ENCODE results near the gene ZNF470. TPM values are rescaled to one million over a fixed set of nuclear protein-coding genes. Genes with fewer than 3 reads are reported as not detected.

Gene ZNF470
- total and polyA plus RNA-seq, 2 of the 13 experiments (the other 11 are each of a cell fraction or from before 2014, with no cell fraction given) = not detected

GRCh38 chr19:56594783-56595547 lies 27.7 kb downstream of the ZNF470 start, which contains the start of gene ZNF71 (continued):
- TF ChIP-seq ZFY (CRISPR knock-in tag; IDR thresholded peaks at IDR 0.05) (peak; percentile 97), ZNF232 (CRISPR knock-in tag; IDR thresholded peaks at IDR 0.05; ENCODE audit: borderline replicate concordance) (no peak; the same call in 1 of the 2 replicates), LCORL (IDR thresholded peaks at IDR 0.05) (no peak), LCORL (CRISPR knock-in tag; IDR thresholded peaks at IDR 0.05) (peak; percentile 39), HCFC1 (IDR thresholded peaks at IDR 0.05; ENCODE audit: low read depth, low read length) (peak; percentile 77), ZMYM4 (CRISPR knock-in tag; IDR thresholded peaks at IDR 0.05) (peak; percentile 64), ATF6 (CRISPR knock-in tag; conservative IDR thresholded peaks at IDR 0.05) (no peak), MEIS1 (CRISPR knock-in tag; IDR thresholded peaks at IDR 0.05; ENCODE audit: borderline replicate concordance) (no peak), CC2D1A (CRISPR knock-in tag; IDR thresholded peaks at IDR 0.05) (no peak), NCOA2 (CRISPR knock-in tag; IDR thresholded peaks at IDR 0.05) (0 out of 2 replicates have a peak, but pooled peaks have one; percentile 21), TEF (CRISPR knock-in tag; IDR thresholded peaks at IDR 0.05) (no peak), ZNF337 (CRISPR knock-in tag; IDR thresholded peaks at IDR 0.05; ENCODE audit: borderline replicate concordance, low read depth) (no peak), STAG1 (CRISPR knock-in tag; IDR thresholded peaks at IDR 0.05) (no peak), ZNF501 (CRISPR knock-in tag; IDR thresholded peaks at IDR 0.05) (peak; percentile 89), LRRFIP1 (CRISPR knock-in tag; conservative IDR thresholded peaks at IDR 0.05) (no peak), ZSCAN25 (CRISPR knock-in tag; IDR thresholded peaks at IDR 0.05) (peak; percentile 74; the same call in 1 of the 2 replicates), ZBTB14 (CRISPR knock-in tag; IDR thresholded peaks at IDR 0.05) (0 out of 2 replicates have a peak, but pooled peaks have one; percentile 25), MAZ (IDR thresholded peaks at IDR 0.05; ENCODE audit: borderline replicate concordance, low read depth, low read length) (no peak), MAZ (CRISPR knock-in tag; IDR thresholded peaks at IDR 0.05; ENCODE audit: low read depth) (peak; percentile 76; the same call in 1 of the 2 replicates), TBX2 (CRISPR knock-in tag; IDR thresholded peaks at IDR 0.05; ENCODE audit: borderline replicate concordance) (peak; percentile 35; the same call in 1 of the 2 replicates), ZNF441 (CRISPR knock-in tag; IDR thresholded peaks at IDR 0.05; ENCODE audit: borderline replicate concordance) (peak; percentile 91), ZSCAN21 (CRISPR knock-in tag; IDR thresholded peaks at IDR 0.05; ENCODE audit: borderline replicate concordance) (0 out of 2 replicates have a peak, but pooled peaks have one; percentile 44), MAX (IDR thresholded peaks at IDR 0.05) (peak; percentile 28; the same call in 1 of the 2 replicates), KMT2A (CRISPR knock-in tag; IDR thresholded peaks at IDR 0.05) (no peak)
